Ovary (tissue), 9 donors: ENCODE data around the gene AKR1C4. TPM values are rescaled to one million over a fixed set of nuclear protein-coding genes. Genes with fewer than 3 reads are reported as not detected.
"Not testable (repeated sequence)": the region's sequence is repeated elsewhere in the genome, so short reads cannot be mapped to it uniquely, and the experiment has no call there.

Experiments used
- DNase-seq, 5 donors: peaks; one replicate each; pipeline ENCODE4 v3.0.0-alpha.2; 2019 to 2020
- H3K27ac ChIP-seq, 2 donors: fragments of 200-600 bp; one replicate each; pipeline versions ENCODE4 v1.5.1 to v1.8.0; 2019 to 2022
- H3K27me3 ChIP-seq: fragments of 200-600 bp; one replicate; pipeline ENCODE4 v1.8.0; 2022
- H3K36me3 ChIP-seq: fragments of 200-600 bp; sonication (generic); one replicate; pipeline ENCODE4 v1.5.1; 2019
- H3K4me1 ChIP-seq: one replicate; pipeline ENCODE4 v1.8.1; 2013; ENCODE audit warnings: mild to moderate bottlenecking, moderate library complexity; ENCODE audit not compliant: insufficient read depth
- H3K4me3 ChIP-seq: fragments of 200-600 bp; sonication (generic); one replicate; pipeline ENCODE4 v1.5.1; 2017
- H3K9me3 ChIP-seq, 2 donors: fragments of 200-600 bp in 1 of 2; sonication (generic) in 1 of 2; one replicate each; pipeline versions ENCODE4 v1.5.1 to v1.8.1; 2013 to 2019; ENCODE audit warnings: mild to moderate bottlenecking in 1 of 2, moderate library complexity in 1 of 2
- EP300 ChIP-seq: sonication (generic); formaldehyde crosslinking; IDR thresholded peaks from one replicate; pipeline ENCODE4 v1.6.1; 2017; ENCODE audit warnings: antibody characterized with exemption
- POLR2A ChIP-seq: fragments of 450-650 bp; IDR thresholded peaks from one replicate; pipeline ENCODE4 v1.6.1; 2017; ENCODE audit warnings: antibody characterized with exemption, mild to moderate bottlenecking, moderate library complexity
- WGBS, 3 donors: extraction: QIAGEN DNeasy Blood & Tissue Kit in 1 of 3; methylation state at CpG; one replicate each; pipeline versions ENCODE4 v1.1.5 to v1.1.7; 2013 to 2017; 5-methylcytosine and 5-hydroxymethylcytosine counted together
- intact Hi-C, 4 donors: fragments of 100-400 bp; cut with DNase I; formaldehyde crosslinking; loops; one replicate each; pipeline versions ENCODE4 v1.11.0 to v1.15.1; 2022 to 2023
- polyA plus RNA-seq, 2 donors: library from polyadenylated mRNA; stranded (reverse); fragments of 200-250 nt in 1 of 2; fragments of 350-450 nt in 1 of 2; fragmentation: Illumina TruSeq in 1 of 2; extraction: RNeasy Lipid Tissue Mini Kit (QIAGEN cat#74804) in 1 of 2; gene quantifications; one replicate each; pipeline ENCODE4 v1.2.3, GENCODE V29; 2013 to 2014
- total RNA-seq, 7 donors: library from RNA; depleted of rRNA in 2 of 7; stranded (reverse); fragments of >200 nt in 2 of 7; fragmentation: NEBNext Ultra II Directional in 3 of 7; extraction: Animal tissue kit (Norgen Biotek cat#: 25700) in 3 of 7; gene quantifications; one replicate each; pipeline versions ENCODE4 v1.1.0 to v1.2.4, GENCODE V29; 2016 to 2023
- TF ChIP-seq, protein P1 (sequence below), 3 donors: fragments of 450-650 bp in 2 of 3; fragments of 200-600 bp in 1 of 3; IDR thresholded peaks; one replicate each; pipeline versions ENCODE4 v1.5.1 to v1.8.0; 2016 to 2022; ENCODE audit warnings: antibody characterized with exemption in 3 of 3, mild to moderate bottlenecking in 1 of 3
- donor health status: DM: no; HTN: no; CAD: no; lungs with moderate emphysema.
- donor health status: DM: no; HTN: no; CAD: no.
- donor health status: Bipolar disorder and iron deficiency.
- donor health status: DM: yes; HTN: yes; CAD: no.
- donor health status: DM: no; HTN: no; CAD: no.
- donor health status: DM: yes; HTN: yes; CAD: no.

Gene AKR1C4
- total and polyA plus RNA-seq, 9 donors: not detected

- no peaks in the 10 kb centered on the region for H3K27me3 ChIP-seq
- H3K4me3 ChIP-seq: no peak overlapping the region
- no peaks in the 10 kb centered on the region for H3K36me3 ChIP-seq
- H3K4me1 ChIP-seq: no peaks in the 10 kb centered on the region
- no peak overlapping the region for H3K27ac ChIP-seq
- intact Hi-C loops: no loop called here
- 46 to 55% (median 53%) methylated on average over 2 of the region's 2 CpGs for WGBS, 3 donors
- no peak for TF ChIP-seq POLR2A
- TF ChIP-seq EP300: no peak
- TF ChIP-seq, protein P1, sequence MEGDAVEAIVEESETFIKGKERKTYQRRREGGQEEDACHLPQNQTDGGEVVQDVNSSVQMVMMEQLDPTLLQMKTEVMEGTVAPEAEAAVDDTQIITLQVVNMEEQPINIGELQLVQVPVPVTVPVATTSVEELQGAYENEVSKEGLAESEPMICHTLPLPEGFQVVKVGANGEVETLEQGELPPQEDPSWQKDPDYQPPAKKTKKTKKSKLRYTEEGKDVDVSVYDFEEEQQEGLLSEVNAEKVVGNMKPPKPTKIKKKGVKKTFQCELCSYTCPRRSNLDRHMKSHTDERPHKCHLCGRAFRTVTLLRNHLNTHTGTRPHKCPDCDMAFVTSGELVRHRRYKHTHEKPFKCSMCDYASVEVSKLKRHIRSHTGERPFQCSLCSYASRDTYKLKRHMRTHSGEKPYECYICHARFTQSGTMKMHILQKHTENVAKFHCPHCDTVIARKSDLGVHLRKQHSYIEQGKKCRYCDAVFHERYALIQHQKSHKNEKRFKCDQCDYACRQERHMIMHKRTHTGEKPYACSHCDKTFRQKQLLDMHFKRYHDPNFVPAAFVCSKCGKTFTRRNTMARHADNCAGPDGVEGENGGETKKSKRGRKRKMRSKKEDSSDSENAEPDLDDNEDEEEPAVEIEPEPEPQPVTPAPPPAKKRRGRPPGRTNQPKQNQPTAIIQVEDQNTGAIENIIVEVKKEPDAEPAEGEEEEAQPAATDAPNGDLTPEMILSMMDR (IDR thresholded peaks at IDR 0.05): no peak
- DNase-seq: no peak
- no peaks in the 10 kb centered on the region for H3K9me3 ChIP-seq
Measured at GRCh38 chr10:5233324-5233723, 36.7 kb downstream of the AKR1C4 start.

DNA sequence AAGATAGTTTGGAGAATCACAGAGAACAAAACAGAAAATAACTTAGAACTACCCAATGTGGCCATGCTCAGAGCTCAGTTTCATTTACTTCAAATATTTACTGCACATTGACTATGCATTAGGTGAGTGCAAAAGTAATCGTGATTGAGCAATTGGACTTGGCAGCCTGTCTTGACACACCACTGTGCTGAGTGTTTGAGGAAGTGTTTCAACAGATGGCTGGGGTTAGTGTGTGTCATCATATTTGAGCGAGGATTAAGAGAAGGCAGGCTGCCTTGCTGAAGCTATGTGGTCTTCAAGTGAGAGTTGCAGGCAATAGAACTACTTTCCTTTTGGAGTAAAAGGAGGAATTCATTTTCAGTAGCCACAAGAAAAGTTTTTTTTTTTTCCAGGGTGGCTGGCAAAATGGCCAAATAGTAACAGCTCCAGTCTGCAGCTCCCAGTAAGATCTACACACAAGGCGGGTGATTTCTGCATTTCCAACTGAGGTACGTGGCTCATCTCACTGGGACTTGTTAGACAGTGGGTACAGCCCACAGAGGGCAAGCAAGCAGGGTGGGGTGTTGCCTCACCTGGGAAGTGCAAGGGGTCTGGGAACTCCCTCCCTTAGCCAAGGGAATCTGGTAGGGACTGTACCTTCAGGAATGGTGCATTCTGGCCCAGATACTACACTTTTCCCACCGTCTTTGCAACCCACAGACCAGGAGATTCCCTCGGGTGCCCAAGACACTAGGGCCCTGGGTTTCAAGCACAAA lies 37.6 kb downstream of the AKR1C4 start:
- Histone ChIP-seq H3K4me1 (no peaks in the 10 kb centered on the region), H3K27me3 (no peaks in the 10 kb centered on the region), H3K36me3 (no peaks in the 10 kb centered on the region), H3K9me3 (no peaks in the 10 kb centered on the region), H3K27ac (no peak overlapping the region), H3K4me3 (no peak overlapping the region)
- intact Hi-C loops: no loop called here
- TF ChIP-seq POLR2A: no peak
- TF ChIP-seq, protein P1 (IDR thresholded peaks at IDR 0.05): no peak
- WGBS, 3 donors: 75 to 77% (median 76%) methylated on average over 6 of the region's 6 CpGs
- DNase-seq: no peak

DNA sequence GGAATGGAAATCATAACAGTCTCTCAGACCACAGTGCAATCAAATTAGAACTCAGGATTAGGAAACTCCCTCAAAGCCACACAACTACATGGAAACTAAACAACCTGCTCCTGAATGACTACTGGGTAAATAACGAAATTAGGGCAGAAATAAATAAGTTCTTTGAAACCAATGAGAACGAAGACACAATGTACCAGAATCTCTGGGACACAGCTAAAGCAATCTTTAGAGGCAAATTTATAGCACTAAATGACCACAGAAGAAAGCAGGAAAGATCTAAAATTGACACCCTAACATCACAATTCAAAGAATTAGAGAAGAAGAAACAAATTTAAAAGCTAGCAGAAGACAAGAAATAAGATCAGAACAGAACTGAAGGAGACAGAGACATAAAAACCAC lies 40.9 kb downstream of the AKR1C4 start:
- H3K27ac ChIP-seq, H3K4me3 ChIP-seq, H3K9me3 ChIP-seq, intact Hi-C loops, H3K36me3 ChIP-seq, H3K4me1 ChIP-seq, DNase-seq, H3K27me3 ChIP-seq: not testable (repeated sequence)
- 38 to 65% (median 42%) methylated on average over 2 of the region's 2 CpGs for WGBS, 3 donors

DNA sequence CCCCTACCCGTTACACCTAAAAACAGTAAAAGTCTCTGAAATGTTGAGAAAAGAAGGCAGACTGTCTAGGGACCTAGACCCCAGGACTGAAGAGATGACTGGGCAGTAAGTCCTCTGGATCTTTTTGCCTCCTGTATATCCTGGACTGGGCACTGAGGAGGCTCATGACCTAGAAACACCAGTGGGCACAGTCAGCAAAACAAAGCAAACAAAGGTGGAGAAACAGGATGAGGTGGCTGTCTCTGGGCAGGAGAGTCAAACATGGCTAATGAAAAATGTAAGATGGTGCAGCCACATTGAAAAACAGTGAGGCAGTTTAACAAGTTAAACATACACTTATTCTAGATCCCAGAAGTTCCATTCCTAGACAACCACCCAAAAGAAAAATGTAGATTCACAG lies 45.9 kb downstream of the AKR1C4 start:
- WGBS, 3 donors: 77 to 93% (median 84%) methylated on average over 1 of the region's 1 CpG
- TF ChIP-seq EP300 (no peak), POLR2A (no peak)
- TF ChIP-seq, protein P1 (IDR thresholded peaks at IDR 0.05): no peak
- H3K27ac ChIP-seq: no peak overlapping the region
- no peak for DNase-seq
- H3K4me3 ChIP-seq: no peak overlapping the region
- H3K27me3 ChIP-seq: no peaks in the 10 kb centered on the region
- no peaks in the 10 kb centered on the region for H3K9me3 ChIP-seq
- intact Hi-C loops: no loop called here
- H3K4me1 ChIP-seq: no peaks in the 10 kb centered on the region
- no peaks in the 10 kb centered on the region for H3K36me3 ChIP-seq

- no peaks in the 10 kb centered on the region for H3K36me3 ChIP-seq
- WGBS, 3 donors: 83 to 86% (median 84%) methylated on average over 1 of the region's 1 CpG
- no peak for DNase-seq
- no peaks in the 10 kb centered on the region for H3K9me3 ChIP-seq
- no peak overlapping the region for H3K27ac ChIP-seq
- H3K4me3 ChIP-seq: no peak overlapping the region
- TF ChIP-seq POLR2A (no peak), EP300 (no peak)
- TF ChIP-seq, protein P1 (IDR thresholded peaks at IDR 0.05): no peak
- H3K27me3 ChIP-seq: no peaks in the 10 kb centered on the region
- H3K4me1 ChIP-seq: no peaks in the 10 kb centered on the region
- intact Hi-C loops: no loop called here
Measured at GRCh38 chr10:5243521-5243987, 46.9 kb downstream of the AKR1C4 start.
